MM.1S (cell line): ENCODE data around the gene BCAS3.

Experiments
- EZH2 ChIP-seq: fragments of 300-600 bp; sonication (generic); optimal IDR thresholded peaks from 2 replicates; pipeline ENCODE3; 2017; ENCODE audit warnings: low read depth, mild to moderate bottlenecking, antibody characterized with exemption, low read length, mixed read lengths
- EZH2phosphoT487 ChIP-seq: fragments of 300-600 bp; sonication (generic); IDR thresholded peaks from 2 replicates; pipeline ENCODE4 v1.6.1; 2018; ENCODE audit warnings: antibody characterized with exemption, low read length
- TF ChIP-seq, protein P1 (sequence below): fragments of 300-600 bp; sonication (generic); IDR thresholded peaks from 2 replicates; pipeline ENCODE4 v1.5.1; 2016; ENCODE audit warnings: antibody characterized with exemption, low read length, mixed read lengths

GRCh38 chr17:61385577-61386236, 708.1 kb downstream of the BCAS3 start:
- TF ChIP-seq, protein P1, sequence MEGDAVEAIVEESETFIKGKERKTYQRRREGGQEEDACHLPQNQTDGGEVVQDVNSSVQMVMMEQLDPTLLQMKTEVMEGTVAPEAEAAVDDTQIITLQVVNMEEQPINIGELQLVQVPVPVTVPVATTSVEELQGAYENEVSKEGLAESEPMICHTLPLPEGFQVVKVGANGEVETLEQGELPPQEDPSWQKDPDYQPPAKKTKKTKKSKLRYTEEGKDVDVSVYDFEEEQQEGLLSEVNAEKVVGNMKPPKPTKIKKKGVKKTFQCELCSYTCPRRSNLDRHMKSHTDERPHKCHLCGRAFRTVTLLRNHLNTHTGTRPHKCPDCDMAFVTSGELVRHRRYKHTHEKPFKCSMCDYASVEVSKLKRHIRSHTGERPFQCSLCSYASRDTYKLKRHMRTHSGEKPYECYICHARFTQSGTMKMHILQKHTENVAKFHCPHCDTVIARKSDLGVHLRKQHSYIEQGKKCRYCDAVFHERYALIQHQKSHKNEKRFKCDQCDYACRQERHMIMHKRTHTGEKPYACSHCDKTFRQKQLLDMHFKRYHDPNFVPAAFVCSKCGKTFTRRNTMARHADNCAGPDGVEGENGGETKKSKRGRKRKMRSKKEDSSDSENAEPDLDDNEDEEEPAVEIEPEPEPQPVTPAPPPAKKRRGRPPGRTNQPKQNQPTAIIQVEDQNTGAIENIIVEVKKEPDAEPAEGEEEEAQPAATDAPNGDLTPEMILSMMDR, result no peak
- TF ChIP-seq EZH2 (no peak), EZH2phosphoT487 (no peak)
